Esophagus muscularis mucosa (tissue), 4 donors: ENCODE measurements around the gene HCST. TPM values are rescaled to one million over a fixed set of nuclear protein-coding genes. Genes with fewer than 3 reads are reported as not detected.

Experiments used
- DNase-seq: peaks from one replicate; pipeline ENCODE4 v3.0.0-alpha.2; 2017; ENCODE audit errors: extremely low spot score
- H3K27ac ChIP-seq, 4 donors: fragments of 200-600 bp; sonication (generic); replicated peaks in 1 of 4; 1 replicate in 3 of 4; 2 replicates in 1 of 4; pipeline ENCODE4 v1.5.1; 2016 to 2019; ENCODE audit warnings: mild to moderate bottlenecking in 1 of 4
- H3K27me3 ChIP-seq, 4 donors: fragments of 200-600 bp; sonication (generic); one replicate each; pipeline versions ENCODE4 v1.5.1 to v1.6.0; 2016 to 2019
- H3K36me3 ChIP-seq, 4 donors: fragments of 200-600 bp; sonication (generic); one replicate each; pipeline ENCODE4 v1.5.1; 2016 to 2019
- H3K4me1 ChIP-seq, 4 donors: fragments of 200-600 bp; sonication (generic); one replicate each; pipeline ENCODE4 v1.5.1; 2016 to 2019
- H3K4me3 ChIP-seq, 4 donors: fragments of 200-600 bp; sonication (generic); 1 replicate in 2 of 4; 2 replicates in 2 of 4; pipeline ENCODE4 v1.5.1; 2016 to 2019; ENCODE audit warnings: mild to moderate bottlenecking in 4 of 4, moderate library complexity in 1 of 4
- H3K9me3 ChIP-seq, 4 donors: fragments of 200-600 bp; sonication (generic); 1 replicate in 3 of 4; 2 replicates in 1 of 4; pipeline ENCODE4 v1.5.1; 2016 to 2019
- CTCF ChIP-seq, 3 experiments: fragments of 200-600 bp in 2 of 3; fragments of 450-650 bp in 1 of 3; sonication (generic) in 2 of 3; IDR thresholded peaks; one replicate each; pipeline ENCODE4 v1.5.1; 2017 to 2019; ENCODE audit warnings: antibody characterized with exemption in 3 of 3, mild to moderate bottlenecking in 2 of 3, moderate library complexity in 1 of 3
- EP300 ChIP-seq: sonication (generic); formaldehyde crosslinking; IDR thresholded peaks from one replicate; pipeline ENCODE4 v1.6.1; 2017; ENCODE audit warnings: antibody characterized with exemption
- POLR2A ChIP-seq: fragments of 450-650 bp; IDR thresholded peaks from one replicate; pipeline ENCODE4 v1.6.1; 2017; ENCODE audit warnings: antibody characterized with exemption, moderate library complexity, mild to moderate bottlenecking, low read depth
- POLR2AphosphoS5 ChIP-seq, 2 donors: sonication (generic); formaldehyde crosslinking; IDR thresholded peaks; one replicate each; pipeline ENCODE4 v1.6.1; 2017; ENCODE audit warnings: antibody characterized with exemption in 2 of 2
- WGBS: methylation state at CpG from one replicate; pipeline ENCODE4 v1.1.5; 2018; 5-methylcytosine and 5-hydroxymethylcytosine counted together
- intact Hi-C: fragments of 100-400 bp; cut with DNase I; formaldehyde crosslinking; loops from one replicate; pipeline ENCODE4 v1.15.1; 2023
- total RNA-seq, 4 donors: library from RNA; depleted of rRNA; stranded (reverse); fragments of >200 nt; gene quantifications; one replicate each; pipeline versions ENCODE4 v1.1.0 to v1.2.1, GENCODE V29; 2016

HCST gene
- total RNA-seq, 4 donors from 2014 or later, result 3.7 to 14.6 TPM; not detected in 2

GRCh38 chr19:35942235-35942634 lies 39.9 kb downstream of the HCST start:
- no peak for DNase-seq
- intact Hi-C loops, result no loop called here
- 84% methylated on average over 3 of the region's 3 CpGs for WGBS
- Histone ChIP-seq H3K9me3 (no peaks in the 10 kb centered on the region), H3K27me3 (no peaks in the 10 kb centered on the region), H3K4me3 (no peak overlapping the region), H3K36me3 (peaks cover 21 to 61% (median 44%) of the 10 kb centered on the region in 4 donors), H3K4me1 (peaks cover 5 to 21% (median 20%) of the 10 kb centered on the region in 4 donors), H3K27ac (no peak overlapping the region)
- TF ChIP-seq POLR2AphosphoS5 (IDR thresholded peaks at IDR 0.05), result no peak
- TF ChIP-seq CTCF (IDR thresholded peaks at IDR 0.05), result no peak
- no peak for TF ChIP-seq EP300
- TF ChIP-seq POLR2A, result no peak

- intact Hi-C loops, result no loop called here
- no peak for DNase-seq
- H3K27me3 ChIP-seq, result no peaks in the 10 kb centered on the region
- 81% methylated on average over 9 of the region's 9 CpGs for WGBS
- no peak overlapping the region for H3K4me3 ChIP-seq
- no peak overlapping the region for H3K27ac ChIP-seq
- H3K36me3 ChIP-seq, result peaks cover 21 to 61% (median 44%) of the 10 kb centered on the region in 4 donors
- H3K9me3 ChIP-seq, result no peaks in the 10 kb centered on the region
- H3K4me1 ChIP-seq, result peaks cover 0 to 13% (median 6%) of the 10 kb centered on the region in 4 donors
- TF ChIP-seq EP300 (no peak), POLR2AphosphoS5 (IDR thresholded peaks at IDR 0.05) (no peak), CTCF (IDR thresholded peaks at IDR 0.05) (no peak), POLR2A (no peak)
Observed at GRCh38 chr19:35943321-35944301, 41.3 kb downstream of the HCST start.

- WGBS, result 84% methylated on average over 16 of the region's 52 CpGs
- H3K27ac ChIP-seq, result no peak overlapping the region
- peaks cover 0 to 7% (median 0%) of the 10 kb centered on the region in 4 donors for H3K4me1 ChIP-seq
- H3K36me3 ChIP-seq, result peaks cover 20 to 53% (median 39%) of the 10 kb centered on the region in 4 donors
- no peaks in the 10 kb centered on the region for H3K9me3 ChIP-seq
- intact Hi-C loops, result no loop called here
- no peak overlapping the region for H3K4me3 ChIP-seq
- no peak for DNase-seq
- no peak for TF ChIP-seq POLR2A
- TF ChIP-seq CTCF (IDR thresholded peaks at IDR 0.05), result no peak
- TF ChIP-seq EP300, result no peak
- TF ChIP-seq POLR2AphosphoS5 (IDR thresholded peaks at IDR 0.05), result no peak
- no peaks in the 10 kb centered on the region for H3K27me3 ChIP-seq
Observed at GRCh38 chr19:35944556-35944955, 42.2 kb downstream of the HCST start.

GRCh38 chr19:35945121-35945790 lies 42.9 kb downstream of the HCST start:
- H3K9me3 ChIP-seq, result no peaks in the 10 kb centered on the region
- 88% methylated on average over 1 of the region's 11 CpGs for WGBS
- H3K27ac ChIP-seq, result no peak overlapping the region
- no peak for DNase-seq
- H3K27me3 ChIP-seq, result no peaks in the 10 kb centered on the region
- no peak overlapping the region for H3K4me3 ChIP-seq
- no peak for TF ChIP-seq POLR2AphosphoS5 (IDR thresholded peaks at IDR 0.05)
- TF ChIP-seq POLR2A, result no peak
- TF ChIP-seq CTCF (IDR thresholded peaks at IDR 0.05), result no peak
- no peak for TF ChIP-seq EP300
- H3K36me3 ChIP-seq, result peaks cover 13 to 46% (median 32%) of the 10 kb centered on the region in 4 donors
- intact Hi-C loops, result no loop called here
- H3K4me1 ChIP-seq, result peaks cover 0 to 7% (median 0%) of the 10 kb centered on the region in 4 donors
